ENCODE results near the gene TMEM184A.

- no peak for TF ChIP-seq POLR2AphosphoS5 (IDR thresholded peaks at IDR 0.05)
- TF ChIP-seq CTCF (IDR thresholded peaks at IDR 0.05): no peak
- no peak for TF ChIP-seq POLR2A (IDR thresholded peaks at IDR 0.05)
Measured at GRCh38 chr7:1541431-1542162, 14.4 kb downstream of the TMEM184A start.
